ENCODE data around the gene CATSPER1.

DNA sequence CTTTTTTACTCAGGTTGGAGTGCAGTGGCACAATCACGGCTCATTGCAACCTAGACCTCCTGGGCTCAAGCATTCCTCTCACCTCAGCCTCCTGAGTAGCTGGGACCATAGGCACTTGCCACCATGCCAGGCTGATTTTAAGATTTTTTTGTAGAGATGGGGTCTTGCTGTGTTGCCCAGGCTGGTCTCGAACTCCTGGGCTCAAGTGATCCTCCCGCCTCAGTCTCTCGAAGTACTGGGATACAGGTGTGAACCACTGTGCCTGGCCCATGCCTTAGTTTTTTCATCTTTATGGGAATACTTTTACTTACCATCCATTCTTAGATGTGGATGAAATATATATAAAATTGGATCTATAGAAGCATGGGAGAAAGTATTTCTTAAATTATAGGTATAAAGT lies 49.0 kb upstream of the CATSPER1 start:
- TF ChIP-seq POLR2A (IDR thresholded peaks at IDR 0.05) (no peak), CTCF (IDR thresholded peaks at IDR 0.05) (no peak)

Data from vagina (tissue), 2 donors.